Measurements from ENCODE around the gene ISM1.

GRCh38 chr20:13183005-13183404, 38.1 kb upstream of the ISM1 start:
- TF ChIP-seq, protein P1, sequence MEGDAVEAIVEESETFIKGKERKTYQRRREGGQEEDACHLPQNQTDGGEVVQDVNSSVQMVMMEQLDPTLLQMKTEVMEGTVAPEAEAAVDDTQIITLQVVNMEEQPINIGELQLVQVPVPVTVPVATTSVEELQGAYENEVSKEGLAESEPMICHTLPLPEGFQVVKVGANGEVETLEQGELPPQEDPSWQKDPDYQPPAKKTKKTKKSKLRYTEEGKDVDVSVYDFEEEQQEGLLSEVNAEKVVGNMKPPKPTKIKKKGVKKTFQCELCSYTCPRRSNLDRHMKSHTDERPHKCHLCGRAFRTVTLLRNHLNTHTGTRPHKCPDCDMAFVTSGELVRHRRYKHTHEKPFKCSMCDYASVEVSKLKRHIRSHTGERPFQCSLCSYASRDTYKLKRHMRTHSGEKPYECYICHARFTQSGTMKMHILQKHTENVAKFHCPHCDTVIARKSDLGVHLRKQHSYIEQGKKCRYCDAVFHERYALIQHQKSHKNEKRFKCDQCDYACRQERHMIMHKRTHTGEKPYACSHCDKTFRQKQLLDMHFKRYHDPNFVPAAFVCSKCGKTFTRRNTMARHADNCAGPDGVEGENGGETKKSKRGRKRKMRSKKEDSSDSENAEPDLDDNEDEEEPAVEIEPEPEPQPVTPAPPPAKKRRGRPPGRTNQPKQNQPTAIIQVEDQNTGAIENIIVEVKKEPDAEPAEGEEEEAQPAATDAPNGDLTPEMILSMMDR (conservative IDR thresholded peaks at IDR 0.05 in 1 of 2, IDR thresholded peaks at IDR 0.05 in 1 of 2; ENCODE audit: low read depth in 1 of 2, low read length in 2 of 2): no peak
- TF ChIP-seq EZH2 (IDR thresholded peaks at IDR 0.05; ENCODE audit: low read length, missing control alignments): no peak
